Epithelial cell of esophagus (primary cell): ENCODE data around the gene DNM2.
"Not testable (repeated sequence)": the region's sequence is repeated elsewhere in the genome, so short reads cannot be mapped to it uniquely, and the experiment has no call there.

Experiments
- DNase-seq: peaks from one replicate; pipeline ENCODE4 v3.0.0; 2010; ENCODE audit warnings: low read depth
- H3K4me3 ChIP-seq: 2 replicates; pipeline ENCODE4 v1.5.1; 2011; ENCODE audit warnings: mild to moderate bottlenecking, low read length, control low read depth
- CTCF ChIP-seq: IDR thresholded peaks from 2 replicates; pipeline ENCODE4 v1.5.1; 2011; ENCODE audit warnings: low read depth, mild to moderate bottlenecking, low read length, control low read depth, inconsistent platforms; ENCODE audit not compliant: insufficient read depth; ENCODE audit errors: missing control alignments

DNM2 gene

GRCh38 chr19:10736916-10737551, 19.2 kb downstream of the DNM2 start:
- no peak overlapping the region for H3K4me3 ChIP-seq
- no peak for DNase-seq
- no peak for TF ChIP-seq CTCF

GRCh38 chr19:10737722-10738121, 19.8 kb downstream of the DNM2 start:
- no peak for DNase-seq
- TF ChIP-seq CTCF, result no peak
- H3K4me3 ChIP-seq, result no peak overlapping the region

GRCh38 chr19:10740798-10741197, 22.9 kb downstream of the DNM2 start:
- no peak for DNase-seq
- no peak for TF ChIP-seq CTCF

GRCh38 chr19:10742476-10742875, 24.6 kb downstream of the DNM2 start:
- DNase-seq, result no peak
- no peak for TF ChIP-seq CTCF
- H3K4me3 ChIP-seq, result no peak overlapping the region

More at GRCh38 chr19:10740798-10741197, 22.9 kb downstream of the DNM2 start:
- no peak overlapping the region for H3K4me3 ChIP-seq

- H3K4me3 ChIP-seq, result no peak overlapping the region
- no peak for TF ChIP-seq CTCF
- DNase-seq, result no peak
These were observed 26.4 kb downstream of the DNM2 start for GRCh38 chr19:10744253-10744798.

- no peak for TF ChIP-seq CTCF
- no peak overlapping the region for H3K4me3 ChIP-seq
- no peak for DNase-seq
These were observed 27.0 kb downstream of the DNM2 start for GRCh38 chr19:10744801-10745293.

GRCh38 chr19:10746437-10746836, 28.6 kb downstream of the DNM2 start:
- not testable (repeated sequence) for DNase-seq, H3K4me3 ChIP-seq
